Hepatocyte (in vitro differentiated cells): ENCODE results near the gene DIS3L2. TPM values are rescaled to one million over a fixed set of nuclear protein-coding genes. Genes with fewer than 3 reads are reported as not detected.

ENCODE experiments used
- DNase-seq: peaks from one replicate; pipeline ENCODE4 v3.0.0-alpha.2; 2016; ENCODE audit warnings: low spot score
- H2AFZ ChIP-seq: fragments of 200-600 bp; sonication (generic); 2 replicates; pipeline ENCODE4 v1.6.0; 2016; ENCODE audit warnings: antibody characterized with exemption, mild to moderate bottlenecking
- H3K27ac ChIP-seq: fragments of 200-600 bp; sonication (generic); 2 replicates; pipeline ENCODE4 v1.5.1; 2016; ENCODE audit warnings: mild to moderate bottlenecking
- H3K27me3 ChIP-seq: fragments of 200-600 bp; sonication (generic); 2 replicates; pipeline ENCODE4 v1.6.1; 2016
- H3K36me3 ChIP-seq: fragments of 200-600 bp; sonication (generic); replicated peaks from 2 replicates; pipeline ENCODE4 v1.5.1; 2016; ENCODE audit warnings: low read depth; ENCODE audit not compliant: insufficient read depth
- H3K4me1 ChIP-seq: fragments of 200-600 bp; sonication (generic); 2 replicates; pipeline ENCODE4 v1.5.1; 2016; ENCODE audit warnings: mild to moderate bottlenecking, moderate library complexity; ENCODE audit not compliant: insufficient read depth
- H3K4me2 ChIP-seq: fragments of 200-600 bp; sonication (generic); 2 replicates; pipeline ENCODE4 v1.6.0; 2016
- H3K4me3 ChIP-seq: fragments of 200-600 bp; sonication (generic); 2 replicates; pipeline ENCODE4 v1.5.1; 2016; ENCODE audit warnings: mild to moderate bottlenecking
- H3K79me2 ChIP-seq: fragments of 200-600 bp; sonication (generic); 2 replicates; pipeline ENCODE4 v1.6.0; 2017; ENCODE audit warnings: mild to moderate bottlenecking
- H3K9me2 ChIP-seq: fragments of 200-600 bp; sonication (generic); replicated peaks from 2 replicates; pipeline ENCODE4 v1.6.0; 2017; ENCODE audit warnings: mild to moderate bottlenecking; ENCODE audit not compliant: insufficient read depth
- H3K9me3 ChIP-seq: fragments of 200-600 bp; sonication (generic); 2 replicates; pipeline ENCODE4 v1.5.1; 2016; ENCODE audit warnings: low read depth, mild to moderate bottlenecking
- H4K20me1 ChIP-seq: fragments of 200-600 bp; sonication (generic); 2 replicates; pipeline ENCODE4 v1.6.0; 2016; ENCODE audit warnings: mild to moderate bottlenecking; ENCODE audit not compliant: insufficient read depth, poor library complexity, severe bottlenecking
- CTCF ChIP-seq: fragments of 200-600 bp; sonication (generic); IDR thresholded peaks from 2 replicates; pipeline ENCODE4 v1.5.1; 2016; ENCODE audit warnings: antibody characterized with exemption, mild to moderate bottlenecking; ENCODE audit not compliant: poor library complexity
- EZH2 ChIP-seq: fragments of 200-600 bp; sonication (generic); IDR thresholded peaks from 2 replicates; pipeline ENCODE4 v1.6.1; 2016; ENCODE audit warnings: antibody characterized with exemption, mild to moderate bottlenecking, borderline replicate concordance
- EZH2phosphoT487 ChIP-seq: fragments of 200-600 bp; sonication (generic); IDR thresholded peaks from one replicate; pipeline ENCODE4 v1.6.1; 2018; ENCODE audit warnings: antibody characterized with exemption, mild to moderate bottlenecking, low read depth, moderate library complexity; ENCODE audit not compliant: unreplicated experiment, severe bottlenecking
- WGBS: methylation state at CpG from one replicate; pipeline ENCODE4 v1.1.6; 2016; ENCODE audit warnings: low lambda C conversion rate; ENCODE audit errors: missing lambda C conversion rate; 5-methylcytosine and 5-hydroxymethylcytosine counted together
- polyA plus RNA-seq: library from polyadenylated mRNA; unstranded; fragments of >200 nt; fragmentation: Nextera tagmentation; extraction: Ambion mirVana; gene quantifications from 2 replicates; pipeline ENCODE4 v1.2.1, GENCODE V29; 2016
- total RNA-seq: library from RNA; depleted of rRNA; stranded (reverse); fragments of >200 nt; gene quantifications from 2 replicates; pipeline ENCODE4 v1.2.3, GENCODE V29; 2014

DIS3L2 gene
- total and polyA plus RNA-seq, 2 experiments from 2014 or later, result 19.5 to 20.0 TPM

- Histone ChIP-seq H3K4me2 (no peak overlapping the region), H3K27me3 (no peaks in the 10 kb centered on the region), H3K4me1 (no peaks in the 10 kb centered on the region), H3K9me2 (no peaks in the 10 kb centered on the region), H3K27ac (no peak overlapping the region), H2AFZ (no peak overlapping the region), H3K79me2 (peaks cover 82% of the 10 kb centered on the region), H3K4me3 (no peak overlapping the region), H3K36me3 (no peaks in the 10 kb centered on the region), H3K9me3 (no peaks in the 10 kb centered on the region), H4K20me1 (peaks cover 4% of the 10 kb centered on the region)
- TF ChIP-seq EZH2, result no peak
- TF ChIP-seq CTCF, result no peak
- no peak for TF ChIP-seq EZH2phosphoT487
- WGBS, result 67% methylated on average over 3 of the region's 3 CpGs
- no peak for DNase-seq
Measured at GRCh38 chr2:231991664-231992063, 30.2 kb downstream of the DIS3L2 start.

GRCh38 chr2:231992888-231993287 lies 31.4 kb downstream of the DIS3L2 start:
- WGBS, result 78% methylated on average over 5 of the region's 5 CpGs

GRCh38 chr2:231996797-231997540 lies 35.5 kb downstream of the DIS3L2 start:
- H3K9me3 ChIP-seq, result no peaks in the 10 kb centered on the region
- no peak overlapping the region for H3K4me2 ChIP-seq
- H3K9me2 ChIP-seq, result no peaks in the 10 kb centered on the region
- H3K4me1 ChIP-seq, result no peaks in the 10 kb centered on the region
- TF ChIP-seq EZH2phosphoT487 (no peak), EZH2 (no peak), CTCF (no peak)
- DNase-seq, result no peak
- no peaks in the 10 kb centered on the region for H4K20me1 ChIP-seq
- H3K79me2 ChIP-seq, result peaks cover 63% of the 10 kb centered on the region
- H3K36me3 ChIP-seq, result no peaks in the 10 kb centered on the region
- no peaks in the 10 kb centered on the region for H3K27me3 ChIP-seq
- no peak overlapping the region for H2AFZ ChIP-seq
- 93% methylated on average over 2 of the region's 2 CpGs for WGBS
- no peak overlapping the region for H3K4me3 ChIP-seq
- H3K27ac ChIP-seq, result no peak overlapping the region

More at GRCh38 chr2:231992888-231993287, 31.4 kb downstream of the DIS3L2 start:
- H4K20me1 ChIP-seq, result peaks cover 4% of the 10 kb centered on the region
- no peak for DNase-seq
- H3K27ac ChIP-seq, result no peak overlapping the region
- H3K4me2 ChIP-seq, result no peak overlapping the region
- no peak overlapping the region for H2AFZ ChIP-seq
- no peaks in the 10 kb centered on the region for H3K36me3 ChIP-seq
- H3K4me3 ChIP-seq, result no peak overlapping the region
- no peaks in the 10 kb centered on the region for H3K27me3 ChIP-seq
- H3K79me2 ChIP-seq, result peaks cover 73% of the 10 kb centered on the region
- no peak for TF ChIP-seq EZH2phosphoT487
- no peak for TF ChIP-seq EZH2
- TF ChIP-seq CTCF, result no peak
- no peaks in the 10 kb centered on the region for H3K9me2 ChIP-seq
- no peaks in the 10 kb centered on the region for H3K9me3 ChIP-seq
- no peaks in the 10 kb centered on the region for H3K4me1 ChIP-seq
